Trophoblast cell (in vitro differentiated cells and primary cell): ENCODE measurements around the gene PRKAG1.

ENCODE experiments used
- DNase-seq, 2 donors: peaks; one replicate each; pipeline ENCODE4 v3.0.0-alpha.2; 2016
- H2AFZ ChIP-seq: 2 replicates; pipeline ENCODE4 v1.6.1; 2013; ENCODE audit warnings: low read length, moderate library complexity, mild to moderate bottlenecking; ENCODE audit not compliant: insufficient read depth, poor library complexity
- H2AK5ac ChIP-seq: 2 replicates; pipeline ENCODE4 v1.6.1; 2013; ENCODE audit warnings: mild to moderate bottlenecking, low read length
- H2BK120ac ChIP-seq: 2 replicates; pipeline ENCODE4 v1.6.1; 2013; ENCODE audit warnings: low read length, mild to moderate bottlenecking, moderate library complexity; ENCODE audit not compliant: insufficient read depth, poor library complexity
- H2BK12ac ChIP-seq: 2 replicates; pipeline ENCODE4 v1.6.1; 2013; ENCODE audit warnings: mild to moderate bottlenecking, low read length, moderate library complexity
- H2BK5ac ChIP-seq: 2 replicates; pipeline ENCODE4 v1.6.1; 2013; ENCODE audit warnings: low read length, low read depth, moderate library complexity, mild to moderate bottlenecking; ENCODE audit not compliant: poor library complexity
- H3K14ac ChIP-seq: 2 replicates; pipeline ENCODE4 v1.6.1; 2013; ENCODE audit warnings: mild to moderate bottlenecking, low read length
- H3K18ac ChIP-seq: 2 replicates; pipeline ENCODE4 v1.6.1; 2013; ENCODE audit warnings: mild to moderate bottlenecking, low read length
- H3K23ac ChIP-seq: 2 replicates; pipeline ENCODE4 v1.6.1; 2013; ENCODE audit warnings: low read length
- H3K27ac ChIP-seq: 2 replicates; pipeline ENCODE4 v1.5.1; 2013; ENCODE audit warnings: low read depth, mild to moderate bottlenecking, inconsistent platforms, low read length, moderate library complexity
- H3K27me3 ChIP-seq: 2 replicates; pipeline ENCODE4 v1.6.1; 2013; ENCODE audit warnings: inconsistent platforms, mild to moderate bottlenecking, low read length, moderate library complexity; ENCODE audit not compliant: insufficient read depth
- H3K36me3 ChIP-seq, 2 experiments: 1 replicate in 1 of 2; 2 replicates in 1 of 2; pipeline ENCODE4 v1.6.1; 2013; ENCODE audit warnings: low read length in 2 of 2, mild to moderate bottlenecking in 2 of 2, moderate library complexity in 1 of 2; ENCODE audit not compliant: insufficient read depth in 2 of 2, control insufficient read depth in 1 of 2
- H3K4ac ChIP-seq: 2 replicates; pipeline ENCODE4 v1.6.1; 2013; ENCODE audit warnings: low read depth, mild to moderate bottlenecking, low read length, moderate library complexity
- H3K4me1 ChIP-seq, 2 experiments: 1 replicate in 1 of 2; 2 replicates in 1 of 2; pipeline ENCODE4 v1.6.1; 2013; ENCODE audit warnings: low read length in 2 of 2, mild to moderate bottlenecking in 2 of 2, moderate library complexity in 1 of 2; ENCODE audit not compliant: insufficient read depth in 2 of 2, control insufficient read depth in 1 of 2
- H3K4me2 ChIP-seq: 2 replicates; pipeline ENCODE4 v1.6.1; 2013; ENCODE audit warnings: inconsistent platforms, mild to moderate bottlenecking, low read length, moderate library complexity
- H3K4me3 ChIP-seq: 2 replicates; pipeline ENCODE4 v1.5.1; 2013; ENCODE audit warnings: mild to moderate bottlenecking, low read depth, low read length, inconsistent platforms
- H3K79me1 ChIP-seq: one replicate; pipeline ENCODE4 v1.6.1; 2013; ENCODE audit warnings: low read length
- H3K79me2 ChIP-seq: 2 replicates; pipeline ENCODE4 v1.6.1; 2013; ENCODE audit warnings: low read length, mild to moderate bottlenecking; ENCODE audit not compliant: control insufficient read depth, insufficient read depth, poor library complexity
- H3K9ac ChIP-seq: 2 replicates; pipeline ENCODE4 v1.6.1; 2013; ENCODE audit warnings: mild to moderate bottlenecking, low read length
- H3K9me3 ChIP-seq: 2 replicates; pipeline ENCODE4 v1.6.1; 2013; ENCODE audit warnings: low read depth, mild to moderate bottlenecking, control low read depth, inconsistent platforms, low read length; ENCODE audit not compliant: insufficient read depth
- H4K12ac ChIP-seq: 2 replicates; pipeline ENCODE4 v1.6.1; 2013; ENCODE audit warnings: low read depth, mild to moderate bottlenecking, low read length, moderate library complexity
- H4K8ac ChIP-seq: 2 replicates; pipeline ENCODE4 v1.6.1; 2013; ENCODE audit warnings: low read depth, mild to moderate bottlenecking, low read length, moderate library complexity
- H4K91ac ChIP-seq: one replicate; pipeline ENCODE4 v1.6.1; 2013; ENCODE audit warnings: low read depth, mild to moderate bottlenecking, low read length, moderate library complexity
- WGBS: extraction: QIAGEN DNeasy Blood & Tissue Kit; methylation state at CpG from one replicate; pipeline ENCODE4 v1.1.7; 2013; ENCODE audit warnings: missing lambda C conversion rate; ENCODE audit not compliant: insufficient read length, insufficient coverage; ENCODE audit errors: extremely low coverage; 5-methylcytosine and 5-hydroxymethylcytosine counted together

Gene PRKAG1

DNA sequence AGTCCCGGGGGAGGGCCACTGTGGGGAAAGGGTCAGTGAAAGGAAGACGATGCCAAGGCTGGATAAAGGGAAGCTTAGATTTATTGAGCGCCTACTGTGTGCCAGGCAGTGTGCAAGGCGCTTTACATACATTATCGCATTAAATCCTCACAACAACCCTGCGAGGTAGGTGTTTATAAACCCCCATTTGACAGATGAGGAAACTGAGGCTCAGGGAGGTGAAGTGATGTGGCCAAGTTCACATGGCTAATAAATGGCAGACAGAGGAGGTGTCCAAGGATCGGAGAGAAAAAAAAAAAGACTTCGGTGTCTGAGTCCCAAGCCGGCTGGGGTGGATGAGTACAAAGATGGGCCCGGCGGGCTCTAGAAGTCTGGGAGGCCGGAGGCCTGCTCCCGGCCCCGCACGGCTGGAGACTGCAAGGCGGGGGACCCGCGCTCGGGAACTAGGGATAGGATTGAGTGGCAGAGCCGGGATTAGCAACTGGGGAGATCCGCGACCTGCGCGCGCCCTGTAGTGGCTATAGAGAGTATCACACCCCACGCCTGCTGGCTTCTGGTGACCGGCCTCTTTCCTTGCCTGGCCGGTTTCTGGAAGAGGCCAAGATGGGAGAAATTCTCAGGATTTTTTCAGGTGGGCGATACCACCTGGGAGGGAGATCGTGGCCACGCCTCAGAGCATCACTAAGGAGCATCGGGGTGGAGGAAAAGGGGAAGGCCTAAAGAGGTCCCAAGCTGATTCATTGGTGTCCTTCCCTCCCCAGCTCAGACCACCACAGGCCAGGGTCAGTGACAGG, 23.3 kb downstream of the PRKAG1 start:
- Histone ChIP-seq H3K4me3 (no peak overlapping the region), H4K91ac (no peak overlapping the region), H3K4me2 (peak overlapping the region; percentile 48), H2BK5ac (no peak overlapping the region), H3K18ac (no peak overlapping the region), H3K9ac (no peak overlapping the region), H3K79me2 (no peaks in the 10 kb centered on the region), H4K8ac (no peak overlapping the region), H2BK12ac (no peak overlapping the region), H3K23ac (no peak overlapping the region), H3K4ac (no peak overlapping the region), H3K79me1 (no peaks in the 10 kb centered on the region), H3K4me1 (peaks cover 24 to 27% of the 10 kb centered on the region in 2 experiments), H2BK120ac (no peak overlapping the region), H3K36me3 (peaks cover 0 to under 1% of the 10 kb centered on the region in 2 experiments), H2AK5ac (no peak overlapping the region), H2AFZ (no peak overlapping the region), H3K14ac (no peak overlapping the region), H3K9me3 (peaks cover 3% of the 10 kb centered on the region), H3K27me3 (peaks cover 41% of the 10 kb centered on the region), H3K27ac (no peak overlapping the region), H4K12ac (no peak overlapping the region)
- peak; percentile 80 to 88 for DNase-seq
- no CpG with 5 or more reads among the region's 32 CpGs for WGBS

DNA sequence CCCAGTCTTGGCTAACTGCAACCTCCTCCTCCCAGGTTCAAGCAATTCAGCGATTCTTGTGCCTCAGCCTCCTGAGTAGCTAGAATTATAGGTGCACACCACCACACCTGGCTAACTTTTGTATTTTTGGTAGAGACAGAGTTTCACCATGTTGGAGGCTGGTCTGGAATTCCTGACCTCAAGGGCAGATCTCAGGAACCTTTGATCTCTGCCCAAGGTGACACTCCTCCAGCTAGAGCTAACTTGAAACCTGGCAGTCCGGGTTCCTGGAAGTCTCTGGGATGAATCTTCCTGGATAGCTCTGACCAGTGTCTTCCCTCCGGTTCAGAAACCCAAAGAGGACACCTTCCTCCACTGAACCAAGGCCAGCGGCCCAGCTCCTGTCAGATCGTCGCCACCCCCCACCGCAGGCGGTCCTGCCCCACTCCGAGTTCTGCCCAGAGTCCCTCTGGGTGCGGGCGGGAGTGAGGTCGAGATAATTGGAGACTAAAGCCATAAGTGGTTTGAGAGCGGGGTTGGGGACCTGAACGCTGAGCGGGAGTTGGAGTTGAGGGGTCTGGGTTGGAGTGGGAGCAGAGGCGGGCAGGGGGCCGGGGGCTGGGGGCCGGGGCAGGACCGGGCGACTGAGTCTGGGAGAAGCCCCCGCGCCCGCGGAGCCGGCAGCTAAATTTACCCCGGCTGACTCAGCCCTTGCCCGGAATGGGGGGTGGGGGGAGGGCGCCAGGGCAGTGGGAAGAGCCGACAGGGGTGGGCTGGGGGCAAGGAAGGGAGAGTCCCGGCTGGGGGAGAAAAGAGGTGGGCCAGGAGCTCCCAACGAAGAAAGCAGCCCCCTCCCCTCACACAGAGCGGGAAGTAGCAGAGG, 24.1 kb downstream of the PRKAG1 start:
- Histone ChIP-seq H2BK12ac (no peak overlapping the region), H3K4ac (no peak overlapping the region), H3K27me3 (peaks cover 34% of the 10 kb centered on the region), H3K4me1 (peaks cover 18 to 22% of the 10 kb centered on the region in 2 experiments), H3K27ac (no peak overlapping the region), H3K4me2 (no peak overlapping the region), H4K8ac (no peak overlapping the region), H2BK5ac (no peak overlapping the region), H3K79me2 (no peaks in the 10 kb centered on the region), H3K9ac (no peak overlapping the region), H2AFZ (no peak overlapping the region), H3K18ac (no peak overlapping the region), H3K9me3 (peaks cover 3% of the 10 kb centered on the region), H3K14ac (no peak overlapping the region), H2AK5ac (no peak overlapping the region), H3K79me1 (no peaks in the 10 kb centered on the region), H4K91ac (no peak overlapping the region), H3K36me3 (no peaks in the 10 kb centered on the region), H2BK120ac (no peak overlapping the region), H4K12ac (no peak overlapping the region), H3K4me3 (no peak overlapping the region), H3K23ac (no peak overlapping the region)
- no CpG with 5 or more reads among the region's 32 CpGs for WGBS
- no peak for DNase-seq

DNA sequence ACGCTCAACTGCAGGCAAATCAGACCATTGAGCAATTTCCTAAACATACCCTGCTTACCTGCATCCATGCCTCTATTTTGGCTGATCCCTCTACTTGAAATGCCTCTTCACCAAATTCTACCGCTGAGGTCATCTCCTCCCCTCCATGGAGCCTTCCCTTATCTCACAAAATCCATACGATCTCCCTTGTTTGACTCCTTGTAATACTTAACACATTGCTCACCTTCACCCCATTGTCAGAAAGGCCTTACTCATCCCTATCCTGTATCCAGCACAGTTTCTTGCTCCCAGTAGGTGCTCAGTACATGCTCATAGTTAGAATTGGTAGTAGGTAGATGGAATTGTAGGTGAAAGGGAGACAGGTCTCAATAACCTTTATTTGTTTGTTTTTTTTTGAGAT, 24.8 kb downstream of the PRKAG1 start:
- Histone ChIP-seq H3K14ac (no peak overlapping the region), H2BK120ac (no peak overlapping the region), H3K23ac (no peak overlapping the region), H4K12ac (no peak overlapping the region), H4K8ac (no peak overlapping the region), H3K79me1 (no peaks in the 10 kb centered on the region), H3K9ac (no peak overlapping the region), H2BK5ac (no peak overlapping the region), H2AK5ac (no peak overlapping the region), H3K27me3 (peaks cover 28% of the 10 kb centered on the region), H3K36me3 (no peaks in the 10 kb centered on the region), H3K4me3 (no peak overlapping the region), H3K18ac (no peak overlapping the region), H3K4ac (no peak overlapping the region), H3K4me2 (no peak overlapping the region), H3K9me3 (peaks cover 3% of the 10 kb centered on the region), H2BK12ac (no peak overlapping the region), H3K4me1 (peaks cover 15 to 18% of the 10 kb centered on the region in 2 experiments), H3K79me2 (no peaks in the 10 kb centered on the region), H3K27ac (no peak overlapping the region), H4K91ac (no peak overlapping the region), H2AFZ (no peak overlapping the region)
- peak in 1 of 2 donors; percentile 50 for DNase-seq
- no CpG with 5 or more reads among the region's 3 CpGs for WGBS

DNA sequence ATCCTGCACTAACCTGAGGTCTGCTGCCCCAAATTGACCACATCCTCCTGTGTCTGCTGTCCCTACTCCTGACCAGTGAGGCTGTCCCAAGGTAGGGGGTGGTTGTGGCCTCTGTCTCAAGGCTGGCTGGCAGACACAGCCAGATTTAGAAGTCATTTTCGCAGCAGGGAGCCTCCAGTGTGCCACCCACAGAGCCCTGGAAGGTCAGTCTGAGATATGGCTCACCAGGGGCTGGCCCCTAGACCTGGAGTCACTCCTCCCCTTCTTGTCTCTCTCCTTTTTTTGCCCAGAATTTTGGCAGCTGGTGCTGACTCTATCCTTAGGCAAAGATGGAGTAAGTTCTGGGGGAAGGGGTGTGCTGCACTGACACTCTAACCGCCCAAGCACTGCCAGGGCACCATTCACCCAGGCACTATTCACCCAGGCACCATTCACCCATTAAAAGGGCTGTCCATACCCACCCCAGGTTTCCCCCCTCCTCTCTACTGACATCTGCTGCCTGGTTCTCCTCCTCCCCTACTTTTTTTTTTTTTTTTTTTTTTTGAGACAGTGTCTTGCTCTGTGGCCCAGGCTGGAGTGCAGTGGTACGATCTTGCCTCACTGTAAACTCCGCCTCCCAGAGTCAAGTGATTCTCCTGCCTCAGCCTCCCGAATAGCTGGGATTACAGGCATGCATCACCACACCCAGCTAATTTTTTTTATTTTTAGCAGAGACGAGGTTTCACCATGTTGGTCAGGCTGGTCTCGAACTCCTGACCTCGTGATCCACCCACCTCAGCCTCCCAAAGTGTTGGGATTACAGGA, 27.1 kb downstream of the PRKAG1 start:
- H4K91ac ChIP-seq, result no peak overlapping the region
- no peaks in the 10 kb centered on the region for H3K79me2 ChIP-seq
- no CpG with 5 or more reads among the region's 8 CpGs for WGBS
- H2BK120ac ChIP-seq, result no peak overlapping the region
- no peak overlapping the region for H3K9ac ChIP-seq
- H3K4me1 ChIP-seq, result peaks cover 4 to 5% of the 10 kb centered on the region in 2 experiments
- H3K27ac ChIP-seq, result no peak overlapping the region
- no peak overlapping the region for H3K4me3 ChIP-seq
- H3K9me3 ChIP-seq, result no peaks in the 10 kb centered on the region
- H3K36me3 ChIP-seq, result no peaks in the 10 kb centered on the region
- H3K4me2 ChIP-seq, result no peak overlapping the region
- no peak overlapping the region for H3K4ac ChIP-seq
- H4K12ac ChIP-seq, result no peak overlapping the region
- H4K8ac ChIP-seq, result no peak overlapping the region
- H2BK12ac ChIP-seq, result no peak overlapping the region
- H2BK5ac ChIP-seq, result no peak overlapping the region
- no peak overlapping the region for H3K14ac ChIP-seq
- no peak overlapping the region for H3K18ac ChIP-seq
- H3K23ac ChIP-seq, result no peak overlapping the region
- H2AFZ ChIP-seq, result no peak overlapping the region
- peaks cover 10% of the 10 kb centered on the region for H3K27me3 ChIP-seq
- DNase-seq, result no peak
- H3K79me1 ChIP-seq, result no peaks in the 10 kb centered on the region
- H2AK5ac ChIP-seq, result no peak overlapping the region
